GM15510 (cell line): ENCODE data around the gene ELN.

Experiments
- POLR2A ChIP-seq: IDR thresholded peaks from 3 replicates; pipeline ENCODE4 v1.6.1; 2011; ENCODE audit warnings: borderline replicate concordance; ENCODE audit not compliant: insufficient read length; ENCODE audit errors: extremely low read depth

The ELN gene

GRCh38 chr7:74013539-74014272 lies 14.3 kb upstream of the ELN start:
- no peak for TF ChIP-seq POLR2A

- TF ChIP-seq POLR2A: no peak
These were observed 13.0 kb upstream of the ELN start for GRCh38 chr7:74014931-74015330.

GRCh38 chr7:74015670-74016069 lies 12.3 kb upstream of the ELN start:
- no peak for TF ChIP-seq POLR2A

GRCh38 chr7:74017125-74017524 lies 10.8 kb upstream of the ELN start:
- TF ChIP-seq POLR2A: no peak

- TF ChIP-seq POLR2A: no peak
These were observed 9.6 kb upstream of the ELN start for GRCh38 chr7:74018246-74018895.

DNA sequence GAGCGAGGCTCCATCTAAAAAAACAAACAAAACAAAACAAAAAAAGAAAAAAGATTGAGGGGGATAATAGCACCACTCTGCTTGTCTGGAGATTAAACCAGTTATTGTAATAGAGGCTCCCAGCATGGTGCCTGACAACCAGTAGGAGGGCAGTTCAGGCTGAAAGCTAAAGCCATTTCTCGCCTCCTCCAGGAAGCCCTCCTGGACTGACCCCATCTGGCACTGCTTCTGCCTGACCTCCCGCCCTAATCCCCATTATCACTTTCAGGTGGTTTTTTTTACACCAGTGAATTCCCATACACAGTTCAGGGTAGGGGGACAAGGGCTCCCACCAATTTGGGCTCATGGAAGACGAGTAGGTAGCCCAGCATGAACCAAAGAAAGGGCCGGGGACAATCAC lies 8.8 kb upstream of the ELN start:
- TF ChIP-seq POLR2A: no peak

DNA sequence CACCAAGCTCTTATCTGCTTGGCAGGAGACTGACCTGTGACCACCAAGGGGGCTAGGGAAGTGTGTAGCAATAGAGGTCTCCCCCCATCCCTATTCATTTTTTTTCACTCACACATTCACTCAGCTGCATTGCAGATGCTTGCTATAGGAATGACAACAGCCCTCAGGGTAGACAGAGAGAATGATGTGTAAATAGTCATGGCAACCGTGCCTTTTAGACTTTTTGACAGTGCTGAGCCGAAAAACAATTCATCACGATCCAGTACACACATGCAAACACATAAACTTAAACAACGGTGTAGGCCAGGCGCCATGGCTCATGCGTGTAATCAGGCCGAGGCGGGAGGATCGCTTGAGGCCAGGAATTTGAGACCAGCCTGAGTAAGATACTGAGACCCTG lies 7.6 kb upstream of the ELN start:
- TF ChIP-seq POLR2A: no peak

- TF ChIP-seq POLR2A: no peak
These were observed 6.2 kb upstream of the ELN start for GRCh38 chr7:74021546-74022320.

GRCh38 chr7:74022507-74022906 lies 5.5 kb upstream of the ELN start:
- TF ChIP-seq POLR2A: no peak

GRCh38 chr7:74023092-74023536 lies 4.9 kb upstream of the ELN start:
- TF ChIP-seq POLR2A: no peak

- no peak for TF ChIP-seq POLR2A
These were observed 4.2 kb upstream of the ELN start for GRCh38 chr7:74023786-74024185.

GRCh38 chr7:74025146-74025545 lies 2.8 kb upstream of the ELN start:
- TF ChIP-seq POLR2A: no peak

DNA sequence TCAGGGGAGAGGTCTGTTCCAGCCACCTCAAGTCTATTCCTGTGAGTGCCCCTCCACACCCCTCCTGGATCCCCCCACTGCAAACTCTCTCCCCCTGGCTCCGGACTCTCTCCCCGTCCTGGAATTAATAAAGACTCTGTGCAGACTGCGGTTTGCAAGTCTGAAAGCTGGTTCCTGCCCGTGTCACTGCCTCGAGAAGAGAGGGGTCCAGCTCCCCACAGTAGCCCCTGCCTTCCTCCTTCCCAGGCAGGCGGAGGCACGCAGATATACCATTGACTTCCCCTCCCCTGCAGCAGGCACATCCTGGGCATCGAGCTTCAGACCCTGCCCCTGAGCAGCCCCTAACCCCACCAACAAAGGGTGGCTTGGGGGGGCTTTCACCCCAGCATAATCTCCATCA lies 2.2 kb upstream of the ELN start:
- TF ChIP-seq POLR2A: no peak

DNA sequence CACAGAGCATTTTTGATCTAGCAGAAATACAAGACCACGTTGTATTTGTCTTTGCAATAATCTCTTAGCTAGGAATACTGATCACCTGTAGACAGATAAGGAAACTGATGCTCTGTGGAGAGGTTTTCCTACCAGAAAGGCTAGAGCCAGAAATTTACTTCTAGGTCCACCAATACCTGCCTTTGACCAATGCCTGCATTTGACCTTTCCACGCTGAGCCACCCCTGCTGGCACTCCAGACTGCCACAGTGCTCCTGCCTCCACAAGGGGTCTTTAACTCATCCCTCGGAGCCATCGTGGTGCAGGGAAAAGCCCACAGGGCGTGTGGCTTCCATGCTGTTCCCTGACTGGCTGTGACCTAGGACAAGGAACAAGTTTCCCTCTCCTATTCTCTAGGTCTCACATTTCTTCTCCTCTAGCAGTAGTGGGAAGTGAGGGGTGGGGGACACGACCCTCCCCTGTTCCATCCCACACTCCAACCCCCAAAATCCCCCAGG lies 1.5 kb upstream of the ELN start:
- TF ChIP-seq POLR2A: no peak
